ENCODE results near the gene OXT.

GRCh38 chr20:3032624-3033023 is 38.8 kb upstream of the OXT start:
- no peak for TF ChIP-seq CTCF (IDR thresholded peaks at IDR 0.05; ENCODE audit: insufficient read depth, low read length)
- TF ChIP-seq POLR2AphosphoS5 (IDR thresholded peaks at IDR 0.05; ENCODE audit: low read depth) = no peak
- TF ChIP-seq REST (IDR thresholded peaks at IDR 0.05; ENCODE audit: insufficient replicate concordance, low read depth) = no peak
- TF ChIP-seq GABPA (IDR thresholded peaks at IDR 0.05; ENCODE audit: low read depth) = no peak
